Right lobe of liver (tissue), 4 donors: ENCODE measurements around the gene KRTAP5-4.

ENCODE experiments used
- POLR2A ChIP-seq: fragments of 450-650 bp; IDR thresholded peaks from one replicate; pipeline ENCODE4 v1.6.1; 2017; ENCODE audit warnings: antibody characterized with exemption, mild to moderate bottlenecking
- TF ChIP-seq, protein P1 (sequence below), 4 donors: fragments of 200-600 bp in 3 of 4; fragments of 450-650 bp in 1 of 4; IDR thresholded peaks; one replicate each; pipeline versions ENCODE4 v1.5.1 to v1.8.0; 2016 to 2022; ENCODE audit warnings: antibody characterized with exemption in 4 of 4, mild to moderate bottlenecking in 2 of 4
- donor health status: DM: no; HTN: no; CAD: no.
- donor health status: DM: no; HTN: no; CAD: no.
- donor health status: DM: no; HTN: yes; CAD: no.

- no peak for TF ChIP-seq POLR2A
- TF ChIP-seq, protein P1, sequence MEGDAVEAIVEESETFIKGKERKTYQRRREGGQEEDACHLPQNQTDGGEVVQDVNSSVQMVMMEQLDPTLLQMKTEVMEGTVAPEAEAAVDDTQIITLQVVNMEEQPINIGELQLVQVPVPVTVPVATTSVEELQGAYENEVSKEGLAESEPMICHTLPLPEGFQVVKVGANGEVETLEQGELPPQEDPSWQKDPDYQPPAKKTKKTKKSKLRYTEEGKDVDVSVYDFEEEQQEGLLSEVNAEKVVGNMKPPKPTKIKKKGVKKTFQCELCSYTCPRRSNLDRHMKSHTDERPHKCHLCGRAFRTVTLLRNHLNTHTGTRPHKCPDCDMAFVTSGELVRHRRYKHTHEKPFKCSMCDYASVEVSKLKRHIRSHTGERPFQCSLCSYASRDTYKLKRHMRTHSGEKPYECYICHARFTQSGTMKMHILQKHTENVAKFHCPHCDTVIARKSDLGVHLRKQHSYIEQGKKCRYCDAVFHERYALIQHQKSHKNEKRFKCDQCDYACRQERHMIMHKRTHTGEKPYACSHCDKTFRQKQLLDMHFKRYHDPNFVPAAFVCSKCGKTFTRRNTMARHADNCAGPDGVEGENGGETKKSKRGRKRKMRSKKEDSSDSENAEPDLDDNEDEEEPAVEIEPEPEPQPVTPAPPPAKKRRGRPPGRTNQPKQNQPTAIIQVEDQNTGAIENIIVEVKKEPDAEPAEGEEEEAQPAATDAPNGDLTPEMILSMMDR (IDR thresholded peaks at IDR 0.05) = no peak
These were observed 3.7 kb downstream of the KRTAP5-4 start for GRCh38 chr11:1618231-1618630.
